ENCODE data around the gene PSMB4. TPM values are rescaled to one million over a fixed set of nuclear protein-coding genes. Genes with fewer than 3 reads are reported as not detected.
"Not testable (repeated sequence)": the region's sequence is repeated elsewhere in the genome, so short reads cannot be mapped to it uniquely, and the experiment has no call there.

The PSMB4 gene
- total RNA-seq, 1 experiment from 2014 or later: 559 TPM

GRCh38 chr1:151371370-151372057, 27.9 kb upstream of the PSMB4 start:
- H3K36me3 ChIP-seq: peaks cover 3% of the 10 kb centered on the region
- no peak overlapping the region for H3K27ac ChIP-seq
- peak in 1 of 2 experiments; percentile 54 for DNase-seq (ENCODE audit: low read depth in 1 of 2, low spot score in 2 of 2)
- H3K9me3 ChIP-seq (replicated peaks): no peaks in the 10 kb centered on the region
- H3K27me3 ChIP-seq (replicated peaks): no peaks in the 10 kb centered on the region
- peaks cover 17% of the 10 kb centered on the region for H3K4me1 ChIP-seq (replicated peaks)
- H3K4me3 ChIP-seq: peak overlapping the region; percentile 34

GRCh38 chr1:151372058-151372934, 27.1 kb upstream of the PSMB4 start, which contains the start of gene SELENBP1:
Gene SELENBP1, minus strand, starts transcription at chr1:151372705. Its CDS starts 64 bp downstream, at chr1:151372641.
- peak; percentile 76 to 79 for DNase-seq (ENCODE audit: low read depth in 1 of 2, low spot score in 2 of 2)
- H3K4me3 ChIP-seq: peak within 1 kb of the TSS; percentile 34
- H3K27me3 ChIP-seq (replicated peaks): no peaks in the 10 kb centered on the region
- peaks cover 17% of the 10 kb centered on the region for H3K4me1 ChIP-seq (replicated peaks)
- H3K9me3 ChIP-seq (replicated peaks): no peaks in the 10 kb centered on the region
- H3K27ac ChIP-seq: no peak within 1 kb of the TSS
- H3K36me3 ChIP-seq: no peaks in the 10 kb centered on the region

GRCh38 chr1:151373196-151373595, 26.2 kb upstream of the PSMB4 start:
- DNase-seq (ENCODE audit: low read depth in 1 of 2, low spot score in 2 of 2): no peak
- Histone ChIP-seq H3K4me3 (no peak overlapping the region), H3K27ac (no peak overlapping the region), H3K27me3 (replicated peaks) (no peaks in the 10 kb centered on the region), H3K4me1 (replicated peaks) (peaks cover 17% of the 10 kb centered on the region), H3K9me3 (replicated peaks) (no peaks in the 10 kb centered on the region), H3K36me3 (no peaks in the 10 kb centered on the region)

GRCh38 chr1:151377150-151377884, 22.1 kb upstream of the PSMB4 start:
- no peaks in the 10 kb centered on the region for H3K9me3 ChIP-seq (replicated peaks)
- peaks cover 7% of the 10 kb centered on the region for H3K4me1 ChIP-seq (replicated peaks)
- H3K27ac ChIP-seq: no peak overlapping the region
- H3K4me3 ChIP-seq: no peak overlapping the region
- H3K27me3 ChIP-seq (replicated peaks): no peaks in the 10 kb centered on the region
- no peak for DNase-seq (ENCODE audit: low read depth in 1 of 2, low spot score in 2 of 2)
- H3K36me3 ChIP-seq: no peaks in the 10 kb centered on the region

DNA sequence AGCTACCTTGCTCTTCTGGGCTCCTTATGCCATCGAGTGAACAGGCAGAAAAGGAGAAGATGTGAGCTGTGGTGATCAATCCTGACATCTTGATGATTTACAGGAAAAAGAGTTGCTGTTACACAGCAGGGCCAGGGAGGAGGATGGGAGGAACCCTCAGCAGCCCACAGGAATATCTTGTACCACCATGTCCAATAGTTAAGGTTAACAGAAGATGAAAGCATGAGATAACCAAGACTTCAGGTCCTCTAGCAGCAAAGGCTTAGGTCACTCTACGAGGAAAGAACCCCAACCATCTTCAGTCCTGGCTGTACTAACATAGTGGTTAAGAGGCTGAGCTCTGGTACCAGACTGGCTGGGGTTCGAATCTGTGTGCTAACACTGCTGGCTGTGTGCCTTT, 14.8 kb upstream of the PSMB4 start:
- H3K9me3 ChIP-seq (replicated peaks): no peaks in the 10 kb centered on the region
- H3K36me3 ChIP-seq: no peaks in the 10 kb centered on the region
- H3K4me1 ChIP-seq (replicated peaks): no peaks in the 10 kb centered on the region
- H3K27ac ChIP-seq: no peak overlapping the region
- no peaks in the 10 kb centered on the region for H3K27me3 ChIP-seq (replicated peaks)
- DNase-seq (ENCODE audit: low read depth in 1 of 2, low spot score in 2 of 2): no peak
- H3K4me3 ChIP-seq: no peak overlapping the region

- Histone ChIP-seq H3K36me3 (no peaks in the 10 kb centered on the region), H3K4me1 (replicated peaks) (no peaks in the 10 kb centered on the region), H3K27me3 (replicated peaks) (no peaks in the 10 kb centered on the region), H3K9me3 (replicated peaks) (no peaks in the 10 kb centered on the region), H3K27ac (no peak overlapping the region), H3K4me3 (no peak overlapping the region)
- no peak for DNase-seq (ENCODE audit: low read depth in 1 of 2, low spot score in 2 of 2)
Observed at GRCh38 chr1:151386002-151386401, 13.4 kb upstream of the PSMB4 start.

DNA sequence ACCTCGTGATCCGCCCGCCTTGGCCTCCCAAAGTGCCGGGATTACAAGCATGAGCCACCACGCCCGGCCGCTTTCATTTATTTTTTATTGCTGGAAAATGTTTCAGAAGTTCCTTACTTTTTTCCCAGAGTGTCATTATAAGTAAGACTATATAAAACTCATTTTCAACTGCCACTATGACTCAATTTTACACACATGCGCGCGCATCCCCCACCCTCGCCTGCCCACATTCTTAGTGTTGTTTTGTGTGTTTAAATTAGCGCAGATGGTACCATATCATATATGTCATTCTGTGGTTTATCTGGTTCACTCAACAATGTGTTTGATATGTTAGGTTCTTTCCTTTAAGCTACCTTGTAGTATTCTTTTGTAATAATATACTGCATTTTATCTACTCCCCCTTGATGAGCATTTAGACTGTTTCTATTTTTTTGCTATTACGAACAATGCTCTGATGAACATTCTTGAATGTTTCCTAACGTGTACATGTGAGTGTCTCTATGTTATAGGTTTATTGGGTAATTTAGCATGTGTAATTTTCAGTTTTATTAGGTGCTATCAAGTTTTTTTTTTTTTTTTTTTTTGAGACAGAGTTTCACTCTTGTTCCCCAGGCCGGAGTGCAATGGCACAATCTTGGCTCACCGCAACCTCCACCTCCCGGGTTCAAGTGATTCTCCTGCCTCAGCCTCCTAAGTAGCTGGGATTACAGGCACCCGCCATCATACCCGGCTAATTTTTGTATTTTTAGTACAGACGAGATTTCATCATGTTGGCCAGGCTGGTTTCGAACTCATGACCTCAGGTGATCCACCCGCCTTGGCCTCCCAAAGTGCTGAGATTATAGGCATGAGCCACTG, 8.9 kb upstream of the PSMB4 start:
- not testable (repeated sequence) for H3K4me1 ChIP-seq (replicated peaks); DNase-seq (ENCODE audit: low read depth in 1 of 2, low spot score in 2 of 2); H3K36me3 ChIP-seq; H3K9me3 ChIP-seq (replicated peaks); H3K27me3 ChIP-seq (replicated peaks); H3K4me3 ChIP-seq; H3K27ac ChIP-seq

DNA sequence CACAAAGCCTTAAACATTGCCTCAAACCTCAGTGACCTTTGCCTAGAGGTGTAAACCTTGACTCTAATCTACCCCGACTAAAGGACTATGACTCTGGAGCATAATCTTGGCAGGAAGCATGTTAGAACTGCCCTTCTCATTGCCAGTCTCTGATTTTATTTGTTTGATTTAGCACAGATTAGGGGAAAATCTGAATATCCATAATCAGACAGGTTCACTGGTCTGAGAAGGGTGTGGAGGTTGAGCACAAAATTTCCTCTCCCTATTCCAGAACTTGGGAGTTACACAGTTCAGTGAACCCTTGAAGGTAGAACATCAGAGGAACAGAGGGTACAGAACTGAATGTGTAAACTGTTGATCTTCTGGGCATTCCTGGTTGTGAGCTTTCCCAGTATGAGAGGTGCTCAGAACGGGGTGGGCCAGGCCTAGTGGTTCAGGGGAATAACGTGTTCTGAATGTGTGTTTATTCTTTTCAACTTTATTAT, 8.3 kb upstream of the PSMB4 start:
- Histone ChIP-seq H3K27ac (no peak overlapping the region), H3K9me3 (replicated peaks) (no peaks in the 10 kb centered on the region; the same call in 1 of the 2 replicates), H3K36me3 (no peaks in the 10 kb centered on the region), H3K4me1 (replicated peaks) (no peaks in the 10 kb centered on the region), H3K27me3 (replicated peaks) (no peaks in the 10 kb centered on the region), H3K4me3 (no peak overlapping the region)
- DNase-seq (ENCODE audit: low read depth in 1 of 2, low spot score in 2 of 2): no peak

- Histone ChIP-seq H3K4me1 (replicated peaks) (peaks cover under 1% of the 10 kb centered on the region; the same call in 1 of the 2 replicates), H3K27ac (no peak overlapping the region)
Observed at GRCh38 chr1:151393583-151393982, 5.8 kb upstream of the PSMB4 start.

GRCh38 chr1:151396265-151396664, 3.1 kb upstream of the PSMB4 start:
- not testable (repeated sequence) for H3K27ac ChIP-seq, H3K4me3 ChIP-seq

More at GRCh38 chr1:151393583-151393982, 5.8 kb upstream of the PSMB4 start:
- H3K9me3 ChIP-seq (replicated peaks): no peaks in the 10 kb centered on the region; the same call in 1 of the 2 replicates
- H3K36me3 ChIP-seq: no peaks in the 10 kb centered on the region
- no peaks in the 10 kb centered on the region for H3K27me3 ChIP-seq (replicated peaks)
- H3K4me3 ChIP-seq: no peak overlapping the region
- DNase-seq (ENCODE audit: low read depth in 1 of 2, low spot score in 2 of 2): no peak

GRCh38 chr1:151401125-151401788, 1.9 kb downstream of the PSMB4 start:
- Histone ChIP-seq H3K27ac (peak overlapping the region; percentile 14; the same call in 1 of the 2 replicates), H3K27me3 (replicated peaks) (no peaks in the 10 kb centered on the region), H3K9me3 (replicated peaks) (0 out of 2 replicates have a peak, but pooled peaks cover 2% of the 10 kb centered on the region), H3K4me3 (no peak overlapping the region), H3K4me1 (replicated peaks) (peaks cover 32% of the 10 kb centered on the region), H3K36me3 (peaks cover 67% of the 10 kb centered on the region)
- DNase-seq (ENCODE audit: low read depth in 1 of 2, low spot score in 2 of 2): peak in 1 of 2 experiments; percentile 39

More at GRCh38 chr1:151396265-151396664, 3.1 kb upstream of the PSMB4 start:
- H3K9me3 ChIP-seq (replicated peaks); H3K27me3 ChIP-seq (replicated peaks); DNase-seq (ENCODE audit: low read depth in 1 of 2, low spot score in 2 of 2): not testable (repeated sequence)
- peaks cover 19% of the 10 kb centered on the region for H3K36me3 ChIP-seq
- H3K4me1 ChIP-seq (replicated peaks): peaks cover 17% of the 10 kb centered on the region

- DNase-seq (ENCODE audit: low read depth in 1 of 2, low spot score in 2 of 2): peak in 1 of 2 experiments; percentile 37
- Histone ChIP-seq H3K36me3 (peaks cover 73% of the 10 kb centered on the region), H3K27ac (peak overlapping the region; percentile 14; the same call in 1 of the 2 replicates)
Observed at GRCh38 chr1:151401860-151402259, 2.5 kb downstream of the PSMB4 start.

More at GRCh38 chr1:151401860-151402259, 2.5 kb downstream of the PSMB4 start:
- Histone ChIP-seq H3K27me3 (replicated peaks) (no peaks in the 10 kb centered on the region), H3K4me3 (no peak overlapping the region), H3K4me1 (replicated peaks) (peaks cover 32% of the 10 kb centered on the region), H3K9me3 (replicated peaks) (0 out of 2 replicates have a peak, but pooled peaks cover 2% of the 10 kb centered on the region)
